HG02852 (cell line): ENCODE data around the gene PCED1B.
"Not testable (repeated sequence)": the region's sequence is repeated elsewhere in the genome, so short reads cannot be mapped to it uniquely, and the experiment has no call there.

Experiments used
- ATAC-seq: cut with Tn5 transposase; IDR thresholded peaks from one replicate; pipeline ENCODE4 v1.9.1; 2021; ENCODE audit warnings: mild to moderate bottlenecking, moderate library complexity; ENCODE audit not compliant: unreplicated experiment

Gene PCED1B

GRCh38 chr12:47160316-47161244 lies 81.2 kb downstream of the PCED1B start:
- no peak for ATAC-seq

- ATAC-seq, result no peak
Measured at GRCh38 chr12:47164116-47164515, 84.7 kb downstream of the PCED1B start.

DNA sequence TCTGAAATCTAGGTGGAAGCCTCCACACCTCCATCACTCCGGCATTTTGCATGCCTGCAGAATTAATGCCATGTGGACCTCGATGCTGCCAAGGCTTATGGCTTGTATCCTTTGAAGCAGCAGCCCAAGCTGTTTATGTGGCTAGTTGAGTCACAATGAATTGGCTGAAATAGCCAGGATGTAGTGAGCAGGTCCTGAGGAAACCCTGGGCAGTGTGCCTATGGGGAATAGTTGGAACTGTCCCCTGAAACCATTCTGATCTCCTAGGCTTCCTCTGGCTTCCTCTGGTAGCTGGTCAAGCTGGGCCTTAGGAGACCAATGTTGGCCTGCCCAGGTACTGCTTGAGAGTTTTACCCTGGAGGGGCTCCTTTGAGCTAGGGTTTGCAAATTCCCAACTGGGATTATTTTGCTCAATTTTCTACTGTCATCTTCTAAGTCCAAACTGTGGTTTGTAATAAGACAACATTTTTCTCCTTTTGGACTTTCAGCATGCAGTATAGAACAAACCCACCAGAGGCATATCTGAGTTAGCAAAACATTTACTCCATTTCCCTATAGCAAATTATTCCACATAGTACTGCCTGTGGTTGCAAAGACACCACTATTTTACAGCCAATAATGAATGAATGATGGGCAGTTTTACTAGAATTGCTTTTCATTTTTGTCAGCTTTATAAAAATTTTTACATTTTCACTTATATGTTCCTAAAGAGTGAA lies 85.5 kb downstream of the PCED1B start:
- ATAC-seq, result no peak

- ATAC-seq, result no peak
Measured at GRCh38 chr12:47165934-47166333, 86.5 kb downstream of the PCED1B start.

GRCh38 chr12:47166365-47166764 lies 86.9 kb downstream of the PCED1B start:
- no peak for ATAC-seq

GRCh38 chr12:47170281-47170680 lies 90.9 kb downstream of the PCED1B start:
- ATAC-seq, result not testable (repeated sequence)

- no peak for ATAC-seq
Measured at GRCh38 chr12:47178014-47178413, 98.6 kb downstream of the PCED1B start.

- not testable (repeated sequence) for ATAC-seq
Measured at GRCh38 chr12:47182164-47182938, 102.9 kb downstream of the PCED1B start.

DNA sequence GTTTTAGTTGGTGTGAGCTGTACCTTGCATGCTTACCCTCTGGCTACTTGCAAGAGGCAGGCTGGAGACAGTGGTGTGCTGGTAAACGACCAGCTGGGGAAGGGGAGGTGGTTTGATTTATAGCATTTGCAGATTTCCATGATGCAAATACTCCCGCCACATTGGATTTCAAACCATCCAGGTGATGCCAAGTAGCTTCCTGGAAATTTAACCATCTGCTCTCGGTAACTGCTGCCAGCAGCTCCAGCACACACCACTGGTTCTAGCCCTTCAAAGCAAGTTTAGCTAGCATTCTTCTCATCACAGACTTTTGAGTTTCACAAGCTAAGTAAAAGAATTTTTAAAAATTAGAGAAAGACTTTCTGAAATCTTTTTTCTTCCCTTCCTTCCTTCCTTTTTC lies 104.8 kb downstream of the PCED1B start:
- ATAC-seq, result no peak

- ATAC-seq, result no peak
Measured at GRCh38 chr12:47184813-47185212, 105.4 kb downstream of the PCED1B start.

- no peak for ATAC-seq
Measured at GRCh38 chr12:47186246-47186645, 106.8 kb downstream of the PCED1B start.

DNA sequence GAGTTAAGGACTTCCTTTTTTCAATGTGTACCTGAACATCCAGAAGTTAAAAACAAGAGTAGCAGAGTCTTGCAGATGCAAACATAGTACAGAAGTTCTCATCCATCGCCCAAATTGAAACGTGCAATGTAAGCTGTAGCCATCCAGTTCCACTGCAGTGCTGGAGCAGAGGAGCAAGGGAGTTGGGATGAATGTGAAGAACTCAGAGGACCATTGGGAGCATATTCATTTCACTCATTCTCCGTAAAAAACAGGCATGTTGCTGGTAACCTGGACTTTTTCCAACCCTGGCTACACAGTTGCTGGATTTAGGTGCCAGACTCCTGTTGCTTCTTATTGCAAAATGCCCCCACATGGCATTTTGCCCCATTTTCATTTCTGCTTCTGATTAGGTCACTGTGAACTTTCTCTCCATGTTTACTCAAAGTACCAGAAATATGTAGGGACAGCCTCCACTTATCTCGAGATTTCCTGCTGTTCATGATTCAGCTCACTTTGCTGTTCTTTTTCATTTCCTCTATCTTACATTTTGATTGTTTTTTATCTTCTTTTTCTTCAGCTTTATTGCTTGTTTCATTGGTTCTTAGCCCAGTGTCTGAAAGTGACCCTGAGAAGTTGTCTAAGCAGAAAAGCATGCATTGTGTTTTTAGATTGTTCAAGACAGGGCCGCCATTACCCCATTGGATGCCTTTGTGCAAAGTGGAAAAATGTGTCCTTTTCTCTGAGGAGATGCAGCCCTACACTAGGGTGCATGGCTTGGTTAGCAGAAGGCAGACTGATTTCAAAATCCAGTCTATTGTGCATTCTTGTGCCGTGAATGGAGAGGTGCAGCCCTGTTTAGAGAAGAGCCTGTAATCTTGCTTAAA lies 109.4 kb downstream of the PCED1B start:
- ATAC-seq, result no peak

DNA sequence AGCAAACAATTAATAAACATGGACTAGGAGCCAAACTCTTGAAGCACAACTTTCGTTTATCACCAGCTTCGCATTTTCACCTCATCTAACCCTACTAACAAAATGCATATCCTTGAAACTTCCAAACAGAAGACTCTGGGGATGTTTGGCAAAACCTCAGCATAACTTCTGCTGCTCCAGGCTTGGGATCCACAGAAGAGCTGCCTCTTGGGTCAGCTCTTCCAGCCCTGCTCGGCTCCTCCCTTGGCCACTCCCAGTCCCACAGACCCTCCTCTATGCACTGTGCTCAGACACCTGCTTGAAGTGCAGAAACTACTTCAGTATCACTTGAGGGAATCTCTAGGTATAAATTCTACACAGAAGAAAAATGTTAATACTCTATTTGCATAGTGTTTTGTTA lies 110.3 kb downstream of the PCED1B start:
- no peak for ATAC-seq

DNA sequence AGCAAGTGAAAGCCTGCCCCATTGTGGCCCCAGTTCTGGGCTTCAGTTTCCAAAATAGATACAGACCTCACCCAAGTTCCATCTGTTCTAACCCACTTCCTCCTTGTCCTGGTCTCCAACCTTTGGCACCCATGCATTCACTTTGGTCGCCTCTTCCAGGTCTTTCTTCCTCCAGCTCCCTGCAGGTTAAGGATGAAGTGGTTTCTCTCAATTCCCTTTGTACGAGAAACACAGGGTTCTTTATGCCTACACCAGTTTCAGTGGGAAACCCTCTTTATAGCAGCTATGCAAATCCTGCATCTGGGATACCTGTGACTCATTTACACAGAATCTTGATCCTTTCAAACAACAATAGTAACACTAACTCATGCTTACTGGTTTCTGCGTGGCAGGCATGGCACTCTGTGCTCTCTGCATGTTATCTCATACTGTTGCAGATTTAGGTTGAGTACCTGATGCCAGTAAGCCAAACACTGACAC lies 110.9 kb downstream of the PCED1B start:
- peak; percentile 46 for ATAC-seq

DNA sequence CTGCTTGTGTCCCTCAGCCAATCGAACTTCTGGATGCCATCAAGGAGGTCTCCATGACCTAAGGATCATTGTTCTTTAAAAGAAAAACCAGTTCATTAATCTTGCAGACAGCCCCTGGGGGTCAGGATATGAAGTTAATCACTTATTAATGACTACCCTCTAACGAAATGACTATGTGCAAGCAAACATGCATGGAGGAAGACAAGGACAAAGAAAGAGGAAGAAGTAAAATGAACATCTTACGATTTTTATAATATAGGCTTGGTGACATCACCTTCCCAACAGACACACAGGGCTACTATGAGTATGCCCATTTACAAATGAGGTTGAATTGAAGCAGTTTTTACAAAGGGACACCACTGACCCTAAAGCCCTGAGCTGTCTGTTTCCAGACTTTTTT lies 111.5 kb downstream of the PCED1B start:
- no peak for ATAC-seq

DNA sequence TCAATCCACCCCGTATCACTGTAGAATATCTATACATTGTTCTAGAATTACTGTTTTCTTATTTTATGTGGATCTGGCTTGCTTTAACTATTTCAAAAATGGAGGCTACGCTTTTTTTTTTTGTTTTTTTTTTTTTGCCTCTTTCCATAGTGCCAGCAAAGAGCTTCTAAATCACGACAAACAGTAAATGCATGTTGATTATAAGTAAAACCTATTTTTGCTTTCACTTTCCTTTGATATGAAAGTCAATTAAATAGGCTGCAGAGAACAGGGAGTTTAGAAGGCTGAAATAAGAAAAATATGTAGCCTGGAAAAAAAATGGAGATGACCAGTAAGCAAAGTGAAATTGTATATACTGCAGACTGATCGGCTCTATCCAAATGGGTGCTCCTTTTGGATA lies 112.6 kb downstream of the PCED1B start:
- ATAC-seq, result no peak

- no peak for ATAC-seq
Measured at GRCh38 chr12:47193066-47193465, 113.6 kb downstream of the PCED1B start.

DNA sequence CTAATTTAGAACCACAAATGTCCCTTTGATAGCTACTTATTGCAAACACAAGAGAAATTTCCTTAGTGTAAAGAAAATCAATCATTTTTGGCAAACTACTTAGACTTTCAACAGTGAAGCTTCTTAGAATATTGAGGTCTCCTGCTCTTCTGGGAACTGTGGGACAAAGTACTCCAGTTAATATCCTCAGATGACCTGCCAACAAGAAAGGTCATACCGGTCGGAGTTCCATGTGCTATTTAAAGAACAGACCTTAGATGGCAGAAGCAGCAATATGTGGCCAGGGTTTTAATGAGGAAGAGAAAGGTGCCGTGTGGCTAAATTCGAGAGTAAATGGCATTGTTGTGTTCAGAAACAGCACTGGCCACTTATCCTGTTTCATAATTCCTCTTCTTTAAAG lies 115.1 kb downstream of the PCED1B start:
- no peak for ATAC-seq

DNA sequence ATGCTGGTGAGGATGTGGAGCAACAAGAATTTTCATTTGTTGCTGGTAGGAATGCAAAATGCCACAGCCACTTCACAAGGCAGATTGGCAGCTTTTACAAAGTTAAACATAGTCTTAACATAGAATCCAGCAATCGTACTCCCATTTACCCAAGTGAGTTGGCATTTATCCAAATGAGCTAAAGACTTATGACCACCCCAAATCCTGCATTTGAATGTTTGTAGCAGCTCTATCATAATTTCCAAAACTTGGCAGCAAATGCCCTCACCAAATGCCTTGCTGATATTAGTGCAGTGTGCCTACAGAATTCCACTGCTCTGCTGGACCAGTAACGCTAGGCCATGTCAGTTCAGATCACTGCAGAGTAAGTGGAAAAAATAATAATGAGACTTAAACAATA lies 121.0 kb downstream of the PCED1B start:
- ATAC-seq, result no peak

- not testable (repeated sequence) for ATAC-seq
Measured at GRCh38 chr12:47201190-47201589, 121.8 kb downstream of the PCED1B start.
